Activated naive CD4-positive, alpha-beta T cell treated with anti-CD3 and anti-CD28 coated beads, Interleukin-2, amount 50 U/mL, for 24 hours (primary cell): ENCODE data around the gene TJP1.
"Not testable (repeated sequence)": the region's sequence is repeated elsewhere in the genome, so short reads cannot be mapped to it uniquely, and the experiment has no call there.

Experiments used
- H3K27ac Mint-ChIP-seq: one replicate; pipeline ENCODE4 v1.8.0; 2021; ENCODE audit warnings: mild to moderate bottlenecking, mixed read lengths
- H3K27me3 Mint-ChIP-seq: one replicate; pipeline ENCODE4 v1.8.0; 2021; ENCODE audit warnings: mixed read lengths
- H3K36me3 Mint-ChIP-seq: one replicate; pipeline ENCODE4 v1.8.0; 2021; ENCODE audit warnings: mixed read lengths
- H3K4me1 Mint-ChIP-seq: one replicate; pipeline ENCODE4 v1.8.0; 2021; ENCODE audit warnings: mixed read lengths
- H3K4me3 Mint-ChIP-seq: one replicate; pipeline ENCODE4 v1.8.0; 2021; ENCODE audit warnings: mild to moderate bottlenecking, mixed read lengths
- H3K9me3 Mint-ChIP-seq: one replicate; pipeline ENCODE4 v1.8.0; 2021; ENCODE audit warnings: mixed read lengths

The TJP1 gene

DNA sequence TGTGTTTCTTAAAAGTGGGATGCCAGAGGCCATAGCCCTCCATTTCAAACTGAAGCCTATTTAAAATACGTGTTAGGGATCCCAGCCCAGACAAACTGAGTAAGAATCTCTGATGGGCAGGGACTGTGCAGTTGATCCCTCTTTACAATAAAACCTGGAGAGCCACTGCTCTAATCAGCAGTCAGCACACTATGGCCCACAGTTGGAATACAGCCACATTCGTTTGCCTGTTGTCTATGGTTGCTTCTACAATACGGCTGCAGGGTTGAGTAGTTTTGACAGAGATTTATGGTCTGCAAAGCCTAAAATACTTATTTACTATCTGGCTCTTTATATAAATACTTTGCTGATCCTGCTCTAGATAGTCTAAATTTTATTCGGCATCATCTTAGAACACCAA lies 32.4 kb downstream of the TJP1 start:
- Mint-ChIP-seq H3K4me3 (no peak overlapping the region), H3K9me3 (no peaks in the 10 kb centered on the region), H3K36me3 (no peaks in the 10 kb centered on the region), H3K27me3 (peaks cover 29% of the 10 kb centered on the region), H3K4me1 (no peaks in the 10 kb centered on the region), H3K27ac (no peak overlapping the region)

DNA sequence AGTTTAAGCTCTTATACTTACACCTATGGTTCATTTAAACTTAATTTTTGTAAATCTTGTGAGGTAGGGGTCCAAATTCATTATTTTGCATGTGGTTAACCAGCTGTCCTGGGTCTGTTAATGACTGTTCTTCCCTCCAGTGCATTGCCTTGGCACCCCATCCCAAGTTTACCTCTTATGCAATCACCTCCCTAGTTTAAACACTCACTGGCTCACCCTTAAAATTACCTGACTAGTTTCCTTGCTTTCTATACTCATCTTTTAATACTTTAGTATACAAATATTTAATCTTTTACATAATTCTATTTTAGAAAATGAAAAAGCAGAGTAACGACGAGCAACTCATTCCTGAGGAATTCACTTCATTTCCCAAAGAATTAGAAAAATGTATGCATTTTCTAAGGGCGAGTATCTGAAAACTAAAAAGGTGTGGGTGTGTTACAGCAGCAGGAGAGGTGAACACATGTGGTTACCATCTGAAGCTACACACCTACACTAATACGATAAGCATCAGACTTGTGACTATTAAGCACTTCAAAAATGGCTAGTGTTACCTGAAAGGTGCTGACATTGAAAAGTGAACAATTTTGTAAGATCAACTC lies 33.7 kb downstream of the TJP1 start:
- Mint-ChIP-seq H3K27me3 (peaks cover 21% of the 10 kb centered on the region), H3K4me3 (no peak overlapping the region), H3K27ac (no peak overlapping the region), H3K4me1 (no peaks in the 10 kb centered on the region), H3K9me3 (no peaks in the 10 kb centered on the region), H3K36me3 (no peaks in the 10 kb centered on the region)

DNA sequence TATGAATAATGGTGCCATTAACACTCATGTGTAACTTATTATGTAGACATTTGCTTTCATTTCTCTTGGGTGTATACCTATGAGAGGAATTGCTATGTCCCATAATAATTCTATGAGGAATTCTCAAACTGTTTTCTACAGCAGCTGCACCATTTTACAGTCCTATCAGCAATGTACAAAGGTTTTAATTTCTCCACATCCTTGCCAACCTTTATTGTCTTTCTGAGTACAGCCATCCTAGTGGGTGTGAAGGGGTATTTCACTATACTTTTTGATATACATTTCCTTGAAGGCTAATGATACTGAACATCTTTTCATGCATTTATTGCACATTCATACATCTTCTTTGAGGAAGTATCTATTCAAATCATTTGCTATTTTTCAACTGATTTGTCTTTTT lies 34.5 kb downstream of the TJP1 start:
- Mint-ChIP-seq H3K4me1 (no peaks in the 10 kb centered on the region), H3K36me3 (no peaks in the 10 kb centered on the region), H3K27me3 (peaks cover 15% of the 10 kb centered on the region), H3K4me3 (no peak overlapping the region), H3K27ac (no peak overlapping the region), H3K9me3 (no peaks in the 10 kb centered on the region)

DNA sequence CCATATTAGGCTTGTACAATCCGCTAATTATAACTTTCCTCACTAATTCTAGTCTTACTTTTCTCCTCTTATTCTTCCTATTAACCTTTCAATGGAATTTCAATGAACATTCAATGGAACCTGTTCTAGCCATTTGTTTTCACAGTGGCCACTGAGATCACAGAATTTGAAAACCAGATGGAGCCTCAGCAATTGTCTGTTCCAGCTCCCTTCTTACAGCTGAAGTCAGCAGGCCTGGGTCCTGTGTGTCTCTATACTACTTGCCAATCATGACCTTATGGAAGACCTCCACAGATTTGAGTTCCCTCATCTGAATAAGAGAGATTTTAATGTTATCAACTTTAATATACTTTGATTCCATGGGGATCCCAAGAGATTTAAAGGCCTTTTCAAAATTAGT lies 36.6 kb downstream of the TJP1 start:
- no peaks in the 10 kb centered on the region for H3K4me1 Mint-ChIP-seq
- peaks cover 13% of the 10 kb centered on the region for H3K27me3 Mint-ChIP-seq

DNA sequence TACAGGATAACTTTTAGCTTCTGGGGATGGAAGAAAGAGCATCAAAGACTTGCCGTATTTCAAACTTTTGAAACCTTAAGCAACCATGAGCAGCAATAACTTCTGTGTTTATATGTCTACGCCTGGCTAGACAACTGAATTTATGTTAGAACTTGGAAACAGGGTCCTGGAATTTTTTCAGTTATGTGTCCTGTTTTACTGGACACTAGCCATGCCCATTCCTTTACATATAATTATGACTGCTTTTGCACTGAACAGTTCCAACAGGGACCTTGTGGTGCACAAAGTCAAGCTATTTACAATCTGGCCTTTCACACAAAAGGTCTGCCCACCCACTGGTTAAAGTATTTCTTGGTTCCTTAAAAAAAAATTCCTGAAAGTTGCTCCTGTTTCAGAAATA lies 37.1 kb downstream of the TJP1 start:
- Mint-ChIP-seq H3K9me3 (peaks cover 5% of the 10 kb centered on the region), H3K4me3 (no peak overlapping the region), H3K27ac (no peak overlapping the region), H3K4me1 (no peaks in the 10 kb centered on the region), H3K27me3 (peaks cover 13% of the 10 kb centered on the region), H3K36me3 (no peaks in the 10 kb centered on the region)

More for the DNA sequence above, 36.6 kb downstream of the TJP1 start:
- H3K9me3 Mint-ChIP-seq = peaks cover under 1% of the 10 kb centered on the region
- no peak overlapping the region for H3K4me3 Mint-ChIP-seq
- no peaks in the 10 kb centered on the region for H3K36me3 Mint-ChIP-seq
- no peak overlapping the region for H3K27ac Mint-ChIP-seq

DNA sequence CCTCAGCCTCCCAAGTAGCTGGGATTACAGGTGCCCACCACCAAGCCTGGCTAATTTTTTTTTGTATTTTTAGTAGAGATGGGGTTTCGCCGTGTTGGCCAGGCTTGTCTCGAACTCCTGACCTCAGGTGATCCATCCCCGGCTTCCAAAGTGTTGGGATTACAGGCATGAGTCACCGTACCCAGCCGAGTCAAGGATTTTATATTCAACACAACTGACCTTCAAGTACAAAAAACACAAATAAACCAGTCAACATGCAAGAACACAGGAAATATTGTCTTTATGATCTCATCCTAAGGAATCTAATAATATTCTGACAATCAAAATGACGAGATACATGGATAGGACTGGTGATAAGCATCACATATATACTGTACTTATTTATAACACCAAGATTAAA lies 37.9 kb downstream of the TJP1 start:
- no peaks in the 10 kb centered on the region for H3K4me1 Mint-ChIP-seq
- H3K9me3 Mint-ChIP-seq = peaks cover 5% of the 10 kb centered on the region
- no peak overlapping the region for H3K27ac Mint-ChIP-seq
- no peak overlapping the region for H3K4me3 Mint-ChIP-seq
- peaks cover 16% of the 10 kb centered on the region for H3K27me3 Mint-ChIP-seq
- no peaks in the 10 kb centered on the region for H3K36me3 Mint-ChIP-seq

DNA sequence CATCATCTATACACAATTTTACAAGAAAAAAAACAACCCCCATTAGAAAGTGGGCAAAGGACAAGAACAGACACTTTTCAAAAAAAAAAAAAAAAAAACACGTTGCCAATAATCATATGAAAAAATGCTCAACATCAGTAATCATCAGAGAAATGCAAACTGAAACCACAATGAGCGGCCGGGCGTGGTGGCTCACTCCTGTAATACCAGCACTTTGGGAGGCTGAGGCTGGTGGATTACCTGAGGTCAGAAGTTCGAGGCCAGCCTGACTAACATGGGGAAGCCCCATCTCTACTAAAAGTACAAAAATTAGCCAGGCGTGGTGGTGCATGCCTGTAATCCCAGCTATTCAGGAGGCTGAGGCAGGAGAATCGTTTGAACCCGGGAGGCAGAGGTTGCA lies 39.5 kb downstream of the TJP1 start:
- H3K27ac Mint-ChIP-seq, H3K36me3 Mint-ChIP-seq, H3K4me1 Mint-ChIP-seq, H3K9me3 Mint-ChIP-seq, H3K4me3 Mint-ChIP-seq: not testable (repeated sequence)
- H3K27me3 Mint-ChIP-seq = peaks cover 17% of the 10 kb centered on the region

DNA sequence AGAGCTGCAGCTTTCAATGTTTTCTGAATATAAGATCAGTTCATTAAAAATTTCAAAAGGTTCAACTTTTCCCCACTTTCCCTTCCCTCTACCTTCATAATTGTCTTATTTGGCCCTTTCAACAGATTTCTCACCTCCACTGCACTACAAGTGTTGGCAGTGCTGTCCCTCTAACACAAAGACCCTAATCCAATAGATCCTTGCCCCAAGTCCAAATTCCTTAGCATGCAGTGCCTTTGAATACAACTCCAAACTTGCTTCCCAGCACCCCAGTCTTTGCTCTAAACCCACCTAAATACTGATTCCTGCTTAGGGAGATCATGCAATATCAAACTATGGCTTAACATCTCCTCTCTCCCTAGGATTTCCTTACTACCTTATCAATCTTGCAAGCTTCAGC lies 43.9 kb downstream of the TJP1 start:
- Mint-ChIP-seq H3K9me3 (peaks cover 5% of the 10 kb centered on the region), H3K36me3 (no peaks in the 10 kb centered on the region), H3K4me3 (no peak overlapping the region), H3K27me3 (peaks cover 29% of the 10 kb centered on the region), H3K4me1 (no peaks in the 10 kb centered on the region), H3K27ac (no peak overlapping the region)

DNA sequence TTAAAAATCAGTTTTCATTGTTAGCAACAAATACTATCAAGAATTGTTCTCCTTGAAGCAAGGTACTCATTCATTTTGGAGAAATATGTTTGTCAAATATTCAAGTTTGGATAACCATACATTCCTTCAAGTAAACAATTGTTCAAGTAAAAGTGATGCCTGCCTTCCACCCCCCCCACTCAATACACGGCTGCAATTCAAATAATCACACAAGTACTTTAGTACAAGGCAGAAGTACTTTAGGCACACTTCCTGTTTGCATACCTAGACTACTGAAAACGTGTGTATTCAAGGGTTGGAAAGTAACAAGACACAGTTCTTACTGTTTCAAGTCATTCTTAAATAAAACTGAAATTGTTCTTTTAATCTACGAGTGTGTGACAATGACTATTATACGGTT lies 45.4 kb downstream of the TJP1 start:
- Mint-ChIP-seq H3K4me3 (no peak overlapping the region), H3K4me1 (no peaks in the 10 kb centered on the region), H3K36me3 (no peaks in the 10 kb centered on the region), H3K9me3 (peaks cover 5% of the 10 kb centered on the region), H3K27me3 (peaks cover 26% of the 10 kb centered on the region), H3K27ac (no peak overlapping the region)

DNA sequence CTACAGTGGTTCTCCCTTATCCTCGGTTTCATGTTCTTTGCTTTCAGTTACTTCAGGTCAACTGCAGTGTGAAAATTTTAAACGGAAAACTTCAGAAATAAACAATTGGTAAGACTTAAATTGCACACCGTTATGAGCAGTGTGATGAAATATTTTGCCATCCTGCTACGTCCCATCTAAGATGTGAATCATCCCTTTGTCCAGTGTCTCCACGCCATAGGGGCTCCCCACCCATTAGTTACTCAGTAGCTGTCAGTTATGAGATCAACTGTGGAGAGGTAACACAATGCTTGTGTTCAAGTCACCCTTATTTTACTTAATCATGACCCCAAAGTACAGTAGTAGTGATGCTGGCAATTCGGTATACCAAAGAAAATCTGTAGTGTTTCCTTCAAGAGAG lies 47.4 kb downstream of the TJP1 start:
- Mint-ChIP-seq H3K4me1 (no peaks in the 10 kb centered on the region), H3K4me3 (no peak overlapping the region), H3K27me3 (peaks cover 21% of the 10 kb centered on the region), H3K36me3 (no peaks in the 10 kb centered on the region), H3K9me3 (no peaks in the 10 kb centered on the region), H3K27ac (no peak overlapping the region)

DNA sequence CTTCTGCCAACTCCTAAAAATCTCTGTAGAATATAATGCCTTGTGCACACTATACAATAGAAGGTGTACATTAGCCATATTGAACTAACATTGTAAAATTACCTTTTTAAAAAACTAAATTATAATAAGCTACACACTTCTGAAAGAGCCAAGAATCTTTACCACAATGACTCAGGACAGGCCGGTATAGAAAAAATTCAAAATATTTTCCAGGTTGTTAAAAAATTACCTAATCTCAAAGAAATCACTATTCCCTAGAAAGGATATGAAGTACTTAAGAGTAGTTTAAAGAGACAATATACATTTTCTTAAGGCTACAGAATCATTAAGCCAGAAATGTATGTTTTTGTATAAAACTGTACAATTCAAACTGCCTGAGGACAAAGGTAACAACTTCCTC lies 48.5 kb downstream of the TJP1 start:
- no peaks in the 10 kb centered on the region for H3K36me3 Mint-ChIP-seq
- no peaks in the 10 kb centered on the region for H3K9me3 Mint-ChIP-seq
- H3K27ac Mint-ChIP-seq = no peak overlapping the region
- no peaks in the 10 kb centered on the region for H3K4me1 Mint-ChIP-seq
- no peak overlapping the region for H3K4me3 Mint-ChIP-seq
- H3K27me3 Mint-ChIP-seq = peaks cover 22% of the 10 kb centered on the region

DNA sequence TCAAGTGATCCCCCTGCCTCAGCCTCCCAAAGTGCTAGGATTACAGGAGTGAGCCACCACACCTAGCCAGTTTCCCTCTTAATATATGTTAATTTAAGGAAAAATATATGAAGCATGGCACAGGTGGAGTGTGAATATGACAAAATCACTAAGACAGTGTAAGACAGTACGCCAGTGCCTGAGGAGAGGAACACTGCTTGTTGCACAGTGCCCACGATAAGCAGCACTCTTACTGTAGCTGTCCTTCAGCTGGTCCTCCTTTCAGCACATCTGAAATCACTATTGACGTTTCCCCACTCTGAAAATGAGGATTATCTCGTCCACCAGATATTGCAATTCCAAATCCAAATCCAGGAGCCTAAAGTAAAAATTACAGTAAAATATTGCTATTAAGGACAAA lies 49.3 kb downstream of the TJP1 start:
- Mint-ChIP-seq H3K4me3 (no peak overlapping the region), H3K27me3 (peaks cover 20% of the 10 kb centered on the region)

DNA sequence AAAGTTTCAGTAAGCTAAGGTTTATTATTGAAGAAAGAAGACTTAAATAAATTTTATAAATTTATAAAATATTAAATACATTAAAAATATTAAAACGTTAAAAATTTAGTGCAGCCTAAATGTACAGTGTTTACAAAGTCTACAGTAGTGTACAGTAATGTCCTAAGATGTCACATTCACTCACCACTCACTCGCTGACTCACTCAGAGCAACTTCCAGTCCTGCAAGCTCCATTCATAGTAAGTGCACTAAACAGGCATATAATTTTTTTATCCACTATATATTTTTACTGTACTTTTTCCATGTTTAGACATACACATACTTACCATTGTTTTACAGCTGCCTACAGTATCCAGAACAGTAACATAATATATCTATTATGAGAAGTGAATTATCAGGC lies 51.5 kb downstream of the TJP1 start:
- peaks cover 28% of the 10 kb centered on the region for H3K27me3 Mint-ChIP-seq
- H3K4me3 Mint-ChIP-seq = no peak overlapping the region
- no peaks in the 10 kb centered on the region for H3K9me3 Mint-ChIP-seq
- H3K36me3 Mint-ChIP-seq = no peaks in the 10 kb centered on the region
- no peaks in the 10 kb centered on the region for H3K4me1 Mint-ChIP-seq
- H3K27ac Mint-ChIP-seq = no peak overlapping the region

More for the DNA sequence above, 49.3 kb downstream of the TJP1 start:
- Mint-ChIP-seq H3K9me3 (no peaks in the 10 kb centered on the region), H3K4me1 (no peaks in the 10 kb centered on the region), H3K36me3 (no peaks in the 10 kb centered on the region), H3K27ac (no peak overlapping the region)

DNA sequence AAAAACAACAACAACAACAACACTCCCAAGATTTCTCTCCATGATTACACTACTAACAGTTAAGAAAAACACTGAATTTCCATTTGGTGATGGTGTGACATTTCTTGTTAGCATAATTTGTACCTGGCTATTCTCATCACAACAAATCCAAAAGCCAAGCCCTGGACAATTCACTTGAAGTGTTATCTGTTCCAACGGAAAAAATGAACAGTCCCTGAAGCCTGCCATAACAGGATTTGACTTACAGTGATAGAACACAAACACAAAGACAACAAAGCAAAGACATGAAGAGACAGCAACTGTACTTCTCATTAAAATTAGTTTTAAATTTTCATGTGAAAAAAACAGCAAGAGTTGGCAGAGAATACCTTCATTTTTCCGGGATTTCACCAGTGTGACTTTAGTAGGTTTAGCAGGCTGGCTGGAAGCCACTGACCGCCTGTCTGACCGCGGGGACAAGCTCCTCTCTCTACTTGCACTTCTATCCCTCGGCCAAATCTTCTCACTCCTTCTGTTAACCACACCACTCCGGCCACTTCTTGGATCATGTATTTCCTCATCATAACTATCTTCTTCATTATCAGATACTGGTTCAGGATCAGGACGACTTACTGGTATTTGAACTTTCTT lies 56.3 kb downstream of the TJP1 start:
- Mint-ChIP-seq H3K27ac (no peak overlapping the region), H3K4me1 (no peaks in the 10 kb centered on the region), H3K4me3 (no peak overlapping the region), H3K9me3 (no peaks in the 10 kb centered on the region), H3K27me3 (peaks cover 34% of the 10 kb centered on the region), H3K36me3 (no peaks in the 10 kb centered on the region)

DNA sequence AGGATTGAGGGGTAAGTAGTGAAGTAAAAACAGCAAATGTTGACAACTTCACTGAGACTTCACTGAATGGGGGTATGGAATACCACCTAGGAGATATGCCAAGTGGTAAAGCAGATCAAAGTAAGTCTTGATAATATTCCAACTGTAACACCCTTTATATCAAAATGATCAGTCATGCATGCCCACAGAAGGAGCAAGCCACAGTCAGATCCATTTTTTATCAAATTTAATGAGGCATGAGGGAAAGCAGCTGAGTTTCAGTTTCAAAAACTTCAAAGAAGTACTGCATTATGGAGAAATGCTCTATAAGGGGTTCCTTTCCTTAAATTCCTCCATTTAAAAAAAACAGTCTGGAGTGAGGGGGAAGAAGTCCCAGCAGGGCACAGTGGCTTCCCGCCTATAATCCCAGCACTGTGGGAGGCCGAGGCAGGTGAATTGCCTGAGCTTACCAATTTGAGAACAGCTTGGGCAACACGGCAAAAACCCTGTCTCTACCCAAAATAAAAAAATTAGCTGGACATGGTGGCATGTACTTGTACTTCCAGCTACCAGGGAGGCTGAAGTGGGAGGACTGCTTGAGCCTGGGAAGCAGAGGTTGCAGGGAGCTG lies 56.9 kb downstream of the TJP1 start:
- H3K4me1 Mint-ChIP-seq = no peaks in the 10 kb centered on the region

DNA sequence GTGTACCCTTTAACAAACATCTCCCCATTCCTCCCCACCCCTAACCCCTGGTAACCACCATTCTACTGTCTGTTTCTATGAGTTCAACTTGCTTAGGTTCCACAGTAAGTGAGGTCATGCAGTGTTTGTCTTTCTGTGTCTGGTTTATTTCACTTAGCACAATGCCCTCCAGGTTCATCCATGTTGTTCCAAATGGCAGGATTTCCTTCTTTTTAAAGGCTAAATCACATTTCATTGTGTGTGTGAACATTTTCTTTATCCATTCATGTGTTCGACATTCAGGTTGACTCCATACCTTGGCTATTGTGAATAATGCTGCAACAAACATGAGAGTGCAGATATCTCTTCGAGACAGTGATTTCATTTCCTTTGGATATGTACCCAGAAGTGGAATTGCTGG lies 62.7 kb downstream of the TJP1 start:
- Mint-ChIP-seq H3K36me3 (no peaks in the 10 kb centered on the region), H3K27ac (no peak overlapping the region), H3K9me3 (no peaks in the 10 kb centered on the region), H3K27me3 (peaks cover 29% of the 10 kb centered on the region), H3K4me3 (no peak overlapping the region), H3K4me1 (no peaks in the 10 kb centered on the region)

More for the DNA sequence above, 56.9 kb downstream of the TJP1 start:
- no peak overlapping the region for H3K27ac Mint-ChIP-seq
- no peaks in the 10 kb centered on the region for H3K9me3 Mint-ChIP-seq
- no peak overlapping the region for H3K4me3 Mint-ChIP-seq
- peaks cover 34% of the 10 kb centered on the region for H3K27me3 Mint-ChIP-seq
- no peaks in the 10 kb centered on the region for H3K36me3 Mint-ChIP-seq
